ENCODE results near the gene CHRND. TPM values are rescaled to one million over a fixed set of nuclear protein-coding genes. Genes with fewer than 3 reads are reported as not detected.

The CHRND gene
- polyA plus RNA-seq, 4 donors = 0.32 to 0.65 (median 0.39) TPM

DNA sequence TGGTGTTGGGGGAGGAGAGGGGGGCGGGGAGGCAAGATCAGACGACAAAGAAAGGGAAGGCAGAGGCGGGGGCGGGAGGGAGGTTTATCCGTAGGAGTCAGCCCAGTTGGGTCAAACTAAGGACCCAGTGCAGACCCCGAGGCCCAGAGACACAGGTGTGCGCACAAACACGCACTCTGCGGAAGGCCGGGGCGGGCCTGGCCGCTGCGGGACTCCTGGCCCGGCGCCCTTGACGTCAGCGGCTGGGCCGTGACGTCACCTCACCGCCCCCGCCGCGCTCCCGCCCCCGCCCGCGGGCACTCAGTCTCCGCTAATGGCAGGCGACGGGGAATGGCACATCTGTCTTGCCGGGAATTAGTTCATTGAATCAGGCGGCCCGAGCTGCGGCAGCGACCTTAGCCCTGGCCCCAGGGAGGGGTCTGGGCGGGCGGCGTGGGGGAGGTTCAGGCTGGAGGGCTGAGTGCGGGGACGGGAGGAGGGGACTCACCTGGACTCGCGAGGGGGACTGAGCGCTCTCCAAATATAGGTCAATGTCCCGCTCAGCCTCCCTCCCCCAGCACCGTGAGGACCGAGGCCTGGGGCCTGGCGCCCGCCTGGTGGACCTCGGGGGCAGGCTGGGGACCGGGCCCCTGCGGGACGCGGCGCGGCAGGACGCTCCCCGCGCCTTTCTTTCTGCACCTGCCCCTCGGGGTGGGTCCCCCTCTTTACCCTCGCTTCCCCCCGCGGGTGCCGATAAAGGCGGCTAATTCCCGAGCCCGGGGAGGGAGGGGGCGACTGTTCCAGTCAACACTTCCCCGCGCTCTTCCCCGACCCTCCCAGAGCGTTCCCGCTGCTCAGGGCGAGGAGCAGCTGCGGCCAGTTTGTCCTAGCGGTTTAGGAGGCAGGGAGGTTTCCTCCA lies 22.8 kb upstream of the CHRND start:
- DNase-seq (ENCODE audit: low read depth in 4 of 4, low spot score in 3 of 4) = no peak

- DNase-seq (ENCODE audit: low read depth in 4 of 4, low spot score in 3 of 4) = no peak
These were observed 22.1 kb upstream of the CHRND start for GRCh38 chr2:232503809-232504323.

DNA sequence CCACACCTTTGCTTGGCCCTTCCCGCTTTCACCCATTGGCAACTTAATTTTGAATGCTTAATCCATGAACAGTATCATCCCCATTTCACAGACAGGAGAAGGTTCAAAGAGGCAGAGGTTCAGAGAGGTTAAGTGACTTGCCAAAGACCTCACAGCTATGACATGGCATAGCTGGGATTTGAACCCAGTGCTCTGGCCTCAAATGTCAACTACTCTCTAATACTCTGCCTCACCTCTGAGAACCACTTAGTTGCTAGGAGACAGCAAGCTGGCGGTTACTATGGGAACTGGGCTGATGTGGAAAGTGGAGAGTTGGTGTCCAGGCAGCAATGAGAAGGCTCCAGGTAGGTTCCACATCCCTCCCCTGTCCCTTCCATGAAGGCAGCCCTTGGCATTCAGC lies 21.5 kb upstream of the CHRND start:
- no peak for DNase-seq (ENCODE audit: low read depth in 4 of 4, low spot score in 3 of 4)

DNA sequence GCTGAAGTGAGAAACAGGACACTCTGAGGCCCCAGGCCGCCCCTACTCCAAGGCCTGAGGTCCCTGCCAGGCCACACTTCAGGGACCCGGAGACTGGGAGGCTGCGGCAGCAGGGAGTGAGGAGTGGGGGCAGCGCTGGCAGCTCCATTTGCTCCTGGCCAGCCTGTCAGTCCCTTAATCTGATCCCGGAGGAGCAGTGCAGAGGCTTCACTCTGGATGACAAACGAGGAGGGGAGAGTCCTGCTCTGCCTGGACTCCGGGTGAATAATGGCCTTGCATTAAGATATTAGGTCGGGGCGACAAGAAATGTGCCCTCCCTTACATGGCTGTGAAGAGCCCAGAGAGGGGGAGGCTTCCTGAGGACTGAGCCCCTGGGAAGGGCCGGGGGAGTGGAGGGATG lies 20.1 kb upstream of the CHRND start:
- DNase-seq (ENCODE audit: low read depth in 4 of 4, low spot score in 3 of 4) = peak in 1 of 4 donors; percentile 53

DNA sequence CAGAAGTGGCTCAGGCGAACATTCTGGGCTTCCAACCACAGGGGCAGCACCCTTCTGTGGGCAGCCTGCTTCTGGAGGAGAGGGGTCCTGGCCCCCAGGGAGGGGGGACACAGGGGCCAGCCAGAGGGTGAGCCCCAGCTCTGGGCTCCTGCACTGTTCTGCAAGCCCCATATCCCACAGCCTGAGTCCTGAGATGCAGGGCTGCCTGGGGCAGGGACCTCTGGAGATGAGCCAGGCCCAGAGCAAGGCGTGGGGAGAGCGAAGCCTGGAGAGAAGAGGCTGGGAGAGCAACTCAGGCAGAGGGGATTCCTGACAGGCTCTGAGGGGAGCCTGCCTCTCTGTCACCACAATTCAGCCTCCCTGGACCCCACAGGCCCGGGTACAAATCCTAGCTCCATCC lies 19.3 kb upstream of the CHRND start:
- no peak for DNase-seq (ENCODE audit: low read depth in 4 of 4, low spot score in 3 of 4)

GRCh38 chr2:232508251-232508650 lies 17.7 kb upstream of the CHRND start:
- DNase-seq (ENCODE audit: low read depth in 4 of 4, low spot score in 3 of 4) = no peak

- DNase-seq (ENCODE audit: low read depth in 4 of 4, low spot score in 3 of 4) = no peak
These were observed 14.5 kb upstream of the CHRND start for GRCh38 chr2:232511336-232511890.

DNA sequence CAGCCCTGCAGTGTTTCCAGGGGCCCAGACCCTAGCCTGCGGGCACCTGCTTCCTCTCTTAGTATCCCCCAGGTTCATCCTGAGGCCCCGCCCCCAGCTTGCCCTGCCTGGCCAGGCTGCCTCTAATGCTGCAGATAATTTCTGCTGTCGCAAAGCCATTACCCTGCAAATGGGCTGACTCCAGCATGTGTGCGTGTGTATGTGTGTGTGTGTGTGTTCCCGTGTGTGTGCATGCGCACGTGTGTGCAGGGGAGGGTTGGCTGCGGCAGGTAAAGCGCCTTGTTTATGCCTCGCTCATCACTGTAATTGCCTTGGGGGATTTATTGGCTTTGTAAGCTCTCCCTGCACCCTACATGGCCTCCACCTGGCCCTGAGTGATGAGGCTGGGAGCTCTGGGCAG lies 13.4 kb upstream of the CHRND start:
- DNase-seq (ENCODE audit: low read depth in 4 of 4, low spot score in 3 of 4) = no peak

DNA sequence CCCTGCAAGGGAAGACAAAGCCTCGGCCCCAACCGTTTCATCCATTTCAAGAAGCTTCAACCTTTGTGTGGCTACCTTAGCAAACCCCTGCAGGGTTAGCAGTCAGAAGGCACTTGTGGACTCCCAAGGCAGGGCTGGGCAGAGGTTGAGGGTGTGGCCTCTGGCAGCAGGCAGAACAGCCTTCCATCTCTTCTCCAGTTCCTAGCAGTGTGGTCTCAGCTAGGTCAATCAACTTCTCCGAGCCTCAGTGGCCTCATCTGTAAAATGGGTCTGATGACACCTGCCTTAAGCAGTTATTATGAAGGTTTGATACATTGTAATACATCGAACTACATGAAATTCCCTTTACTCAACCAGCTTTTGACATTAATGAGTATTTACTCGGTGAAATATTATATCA lies 12.6 kb upstream of the CHRND start:
- DNase-seq (ENCODE audit: low read depth in 4 of 4, low spot score in 3 of 4) = no peak

DNA sequence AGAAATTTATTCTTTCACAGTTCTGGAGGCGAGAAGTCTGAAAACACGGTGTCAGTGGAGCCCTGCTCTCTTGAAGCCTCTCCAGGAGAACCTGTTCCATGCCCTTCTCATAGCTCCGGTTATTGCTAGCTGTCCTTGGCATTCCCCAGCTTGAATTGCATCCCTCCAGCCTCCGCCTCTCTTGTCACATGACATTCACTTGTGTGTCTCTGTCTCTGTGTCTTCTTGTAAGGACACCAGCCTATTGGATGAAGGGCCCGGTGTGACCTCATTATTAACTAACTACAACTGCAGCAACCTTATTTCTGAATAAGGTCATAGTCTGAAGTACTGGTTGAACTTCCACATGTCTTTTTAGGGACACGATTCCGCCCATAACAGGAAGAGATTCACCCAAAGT lies 10.3 kb upstream of the CHRND start:
- no peak for DNase-seq (ENCODE audit: low read depth in 4 of 4, low spot score in 3 of 4)

GRCh38 chr2:232516551-232516950 lies 9.4 kb upstream of the CHRND start:
- no peak for DNase-seq (ENCODE audit: low read depth in 4 of 4, low spot score in 3 of 4)

DNA sequence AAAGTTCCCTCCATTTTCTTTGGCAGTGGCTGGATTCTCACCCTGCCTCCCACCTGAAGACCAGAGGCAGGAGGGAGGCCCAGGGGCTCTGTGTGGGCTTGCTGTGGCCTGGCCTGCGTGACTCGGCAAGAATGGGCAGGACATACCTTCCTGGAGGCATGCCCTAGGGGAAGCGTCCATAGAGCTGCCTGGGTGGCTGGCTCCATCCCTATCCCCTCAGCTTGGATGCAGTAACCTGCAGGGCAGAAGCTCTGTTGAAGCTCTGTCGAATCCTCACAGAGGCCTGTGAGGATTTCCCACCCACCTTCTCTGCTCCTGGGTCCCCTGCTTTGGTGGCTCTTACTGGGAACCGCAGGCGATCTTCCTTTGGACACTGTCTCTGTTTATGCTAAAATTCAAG lies 7.1 kb upstream of the CHRND start:
- DNase-seq (ENCODE audit: low read depth in 4 of 4, low spot score in 3 of 4) = no peak

- DNase-seq (ENCODE audit: low read depth in 4 of 4, low spot score in 3 of 4) = no peak
These were observed 6.2 kb upstream of the CHRND start, which contains the start of gene PRSS56 for GRCh38 chr2:232519581-232520438. Gene PRSS56, plus strand, starts transcription at chr2:232520388. Its CDS starts 211 bp downstream, at chr2:232520599.

DNA sequence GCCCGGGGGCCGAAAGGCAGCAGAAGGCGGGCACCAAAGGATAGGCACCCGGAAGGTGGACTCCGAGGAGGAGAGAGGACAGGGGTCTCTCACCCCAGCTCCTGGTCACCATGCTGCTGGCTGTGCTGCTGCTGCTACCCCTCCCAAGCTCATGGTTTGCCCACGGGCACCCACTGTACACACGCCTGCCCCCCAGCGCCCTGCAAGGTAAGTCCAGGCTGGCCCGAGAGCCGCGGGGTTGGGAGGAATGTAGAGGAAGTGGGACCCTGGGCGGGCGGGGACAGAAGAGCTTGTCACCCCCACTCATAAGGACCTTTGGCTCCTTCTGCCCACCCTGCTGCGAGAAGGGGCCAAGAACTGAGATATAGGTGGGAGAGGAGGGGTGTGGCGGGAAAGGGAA lies 5.5 kb upstream of the CHRND start:
- DNase-seq (ENCODE audit: low read depth in 4 of 4, low spot score in 3 of 4) = no peak

GRCh38 chr2:232521098-232521497 lies 4.9 kb upstream of the CHRND start:
- no peak for DNase-seq (ENCODE audit: low read depth in 4 of 4, low spot score in 3 of 4)

DNA sequence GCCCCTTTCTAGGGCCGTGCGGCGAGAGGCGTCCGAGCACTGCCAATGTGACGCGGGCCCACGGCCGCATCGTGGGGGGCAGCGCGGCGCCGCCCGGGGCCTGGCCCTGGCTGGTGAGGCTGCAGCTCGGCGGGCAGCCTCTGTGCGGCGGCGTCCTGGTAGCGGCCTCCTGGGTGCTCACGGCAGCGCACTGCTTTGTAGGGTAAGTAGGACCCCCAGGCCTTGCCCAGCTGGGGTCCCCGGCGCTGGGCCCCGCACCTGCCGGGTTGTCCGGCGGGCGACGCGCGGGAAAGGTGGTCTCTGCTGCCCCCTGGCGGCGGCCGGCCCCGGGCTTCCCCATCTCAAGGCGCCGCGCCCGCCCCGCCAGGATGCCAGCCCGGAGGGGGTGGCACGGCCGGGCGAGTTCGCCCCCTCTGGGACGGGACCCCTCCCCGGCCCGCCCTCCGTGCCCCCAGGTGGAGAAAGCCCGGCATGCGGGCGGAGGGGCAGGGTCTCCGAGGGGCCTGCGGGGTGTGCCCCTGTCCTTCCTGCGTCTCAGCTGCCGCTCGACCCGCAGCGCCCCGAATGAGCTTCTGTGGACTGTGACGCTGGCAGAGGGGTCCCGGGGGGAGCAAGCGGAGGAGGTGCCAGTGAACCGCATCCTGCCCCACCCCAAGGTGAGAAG lies 3.9 kb upstream of the CHRND start:
- DNase-seq (ENCODE audit: low read depth in 4 of 4, low spot score in 3 of 4) = no peak

DNA sequence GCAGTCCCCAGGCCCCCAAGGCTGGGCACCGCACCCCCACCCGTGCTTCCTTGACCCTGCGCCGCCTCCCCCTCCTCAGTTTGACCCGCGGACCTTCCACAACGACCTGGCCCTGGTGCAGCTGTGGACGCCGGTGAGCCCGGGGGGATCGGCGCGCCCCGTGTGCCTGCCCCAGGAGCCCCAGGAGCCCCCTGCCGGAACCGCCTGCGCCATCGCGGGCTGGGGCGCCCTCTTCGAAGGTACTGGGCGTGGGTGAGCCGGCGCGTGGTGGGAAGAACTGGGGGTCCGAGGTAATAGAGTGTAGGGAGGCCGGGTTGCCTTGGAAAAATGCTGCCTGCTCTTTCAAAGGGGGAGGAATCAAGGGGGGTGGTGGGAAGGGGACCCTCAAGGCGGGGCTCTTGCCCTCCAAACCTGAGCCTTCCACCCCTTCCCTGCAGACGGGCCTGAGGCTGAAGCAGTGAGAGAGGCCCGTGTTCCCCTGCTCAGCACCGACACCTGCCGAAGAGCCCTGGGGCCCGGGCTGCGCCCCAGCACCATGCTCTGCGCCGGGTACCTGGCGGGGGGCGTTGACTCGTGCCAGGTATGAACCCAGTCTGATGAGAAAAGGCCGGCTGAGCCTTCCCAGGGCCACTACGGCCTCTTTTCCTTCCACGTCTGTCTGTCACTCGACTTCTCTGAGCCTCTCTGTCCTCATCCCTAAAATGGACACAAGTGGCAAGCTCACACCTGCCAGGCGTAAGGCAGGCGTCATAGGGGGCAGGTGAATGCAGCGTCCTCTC lies 3.1 kb upstream of the CHRND start:
- DNase-seq (ENCODE audit: low read depth in 4 of 4, low spot score in 3 of 4) = no peak

- no peak for DNase-seq (ENCODE audit: low read depth in 4 of 4, low spot score in 3 of 4)
These were observed 2.6 kb upstream of the CHRND start for GRCh38 chr2:232523402-232523681.

GRCh38 chr2:232523682-232524597 lies 2.0 kb upstream of the CHRND start:
- no peak for DNase-seq (ENCODE audit: low read depth in 4 of 4, low spot score in 3 of 4)
